OCI-LY1 (cell line): ENCODE measurements around the gene DSG4.

ENCODE experiments used
- H2AFZ ChIP-seq: fragments of 200-600 bp; sonication (generic), shearing (Covaris generic); 2 replicates; pipeline ENCODE4 v1.6.0; 2014; ENCODE audit warnings: antibody characterized with exemption, mild to moderate bottlenecking, low read length
- H3F3A ChIP-seq: fragments of 200-600 bp; sonication (generic), shearing (Covaris generic); 2 replicates; pipeline ENCODE4 v1.6.0; 2014; ENCODE audit warnings: mild to moderate bottlenecking, antibody characterized with exemption, low read length, moderate library complexity; ENCODE audit not compliant: insufficient read depth
- H3K27ac ChIP-seq: fragments of 200-600 bp; sonication (generic); 2 replicates; pipeline ENCODE4 v1.5.1; 2014; ENCODE audit warnings: low read length, mixed run types, mild to moderate bottlenecking, low read depth; ENCODE audit not compliant: poor library complexity, severe bottlenecking
- H3K27me3 ChIP-seq: fragments of 200-600 bp; sonication (generic); 2 replicates; pipeline ENCODE4 v1.6.0; 2014; ENCODE audit warnings: antibody characterized with exemption, mild to moderate bottlenecking, low read length, moderate library complexity; ENCODE audit not compliant: insufficient read depth
- H3K36me3 ChIP-seq: fragments of 200-600 bp; sonication (generic); 2 replicates; pipeline ENCODE4 v1.6.1; 2014; ENCODE audit warnings: mild to moderate bottlenecking, antibody characterized with exemption, low read length, moderate library complexity, mixed read lengths; ENCODE audit not compliant: insufficient read depth
- H3K4me1 ChIP-seq: fragments of 200-600 bp; sonication (generic); 2 replicates; pipeline ENCODE4 v1.5.1; 2014; ENCODE audit warnings: mild to moderate bottlenecking, low read length, moderate library complexity; ENCODE audit not compliant: insufficient read depth, severe bottlenecking
- H3K4me2 ChIP-seq: fragments of 200-600 bp; sonication (generic), shearing (Covaris generic); 2 replicates; pipeline ENCODE4 v1.6.1; 2014; ENCODE audit warnings: low read length
- H3K4me3 ChIP-seq: fragments of 200-600 bp; sonication (generic); 2 replicates; pipeline ENCODE4 v1.5.1; 2014; ENCODE audit warnings: low read length, low read depth, mild to moderate bottlenecking, mixed read lengths; ENCODE audit not compliant: poor library complexity, severe bottlenecking
- H3K79me2 ChIP-seq: fragments of 200-600 bp; shearing (Covaris generic); 2 replicates; pipeline ENCODE4 v1.6.1; 2016; ENCODE audit warnings: mixed run types, low read length, mixed read lengths; ENCODE audit not compliant: insufficient read depth
- H3K9ac ChIP-seq: fragments of 200-600 bp; sonication (generic), shearing (Covaris generic); 2 replicates; pipeline ENCODE4 v1.6.1; 2014; ENCODE audit warnings: mild to moderate bottlenecking, low read length, mixed read lengths
- H3K9me2 ChIP-seq: fragments of 200-600 bp; sonication (generic), shearing (Covaris generic); 2 replicates; pipeline ENCODE4 v1.6.1; 2014; ENCODE audit warnings: low read depth, mild to moderate bottlenecking, low read length, mixed read lengths
- H3K9me3 ChIP-seq: fragments of 200-600 bp; shearing (Covaris generic); 2 replicates; pipeline ENCODE4 v1.6.1; 2014; ENCODE audit warnings: low read length, mixed read lengths
- H4K20me1 ChIP-seq: fragments of 200-600 bp; sonication (generic), shearing (Covaris generic); 2 replicates; pipeline ENCODE4 v1.6.0; 2016; ENCODE audit warnings: mild to moderate bottlenecking, low read length; ENCODE audit not compliant: insufficient read depth
- EZH2 ChIP-seq: fragments of 200-600 bp; sonication (generic), shearing (Covaris generic); IDR thresholded peaks from 2 replicates; pipeline ENCODE4 v1.8.0; 2017; ENCODE audit warnings: borderline replicate concordance, mixed run types, mild to moderate bottlenecking, antibody characterized with exemption, low read length, moderate library complexity, mixed read lengths
- TF ChIP-seq, protein P1 (sequence below): fragments of 200-600 bp; sonication (generic), shearing (Covaris generic); IDR thresholded peaks from 2 replicates; pipeline ENCODE4 v1.5.1; 2017; ENCODE audit warnings: mild to moderate bottlenecking, antibody characterized with exemption, low read length, moderate library complexity, mixed read lengths

The DSG4 gene

DNA sequence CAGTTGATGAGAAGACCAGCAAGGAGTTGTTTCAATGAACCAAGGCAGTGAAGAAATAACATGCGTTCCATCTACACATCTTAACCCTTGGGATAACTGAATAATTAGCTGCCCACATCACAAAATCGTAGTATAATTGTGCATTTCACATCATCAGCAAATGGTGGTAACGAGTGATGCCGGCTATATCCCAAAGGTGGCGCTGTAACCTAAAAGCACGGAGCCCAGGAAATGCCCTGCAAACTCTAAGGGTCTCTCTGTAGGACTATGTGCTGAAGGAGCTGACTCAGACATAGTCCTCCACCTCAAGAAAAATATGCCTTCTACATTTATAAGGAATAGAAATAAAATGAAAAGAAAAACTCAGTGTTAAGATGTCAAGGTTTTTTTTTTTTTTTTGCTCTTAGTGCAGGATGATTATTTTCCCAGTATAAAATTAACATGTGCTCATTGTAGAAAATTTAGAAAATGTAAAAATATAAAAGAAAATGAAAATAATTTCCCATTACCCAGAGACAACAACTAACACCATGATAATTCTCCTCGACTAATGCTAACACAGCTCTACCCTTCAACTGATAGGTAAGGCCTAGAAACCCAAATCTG lies 47.9 kb downstream of the DSG4 start:
- Histone ChIP-seq H4K20me1 (no peaks in the 10 kb centered on the region), H3K79me2 (no peaks in the 10 kb centered on the region), H3K4me3 (no peak overlapping the region), H3K4me1 (no peaks in the 10 kb centered on the region), H3K36me3 (no peaks in the 10 kb centered on the region), H3K4me2 (no peak overlapping the region), H3K9me3 (no peaks in the 10 kb centered on the region), H3K9ac (no peak overlapping the region), H3K27me3 (no peaks in the 10 kb centered on the region), H3F3A (no peaks in the 10 kb centered on the region), H3K9me2 (no peaks in the 10 kb centered on the region), H3K27ac (no peak overlapping the region), H2AFZ (no peak overlapping the region)
- no peak for TF ChIP-seq EZH2
- TF ChIP-seq, protein P1, sequence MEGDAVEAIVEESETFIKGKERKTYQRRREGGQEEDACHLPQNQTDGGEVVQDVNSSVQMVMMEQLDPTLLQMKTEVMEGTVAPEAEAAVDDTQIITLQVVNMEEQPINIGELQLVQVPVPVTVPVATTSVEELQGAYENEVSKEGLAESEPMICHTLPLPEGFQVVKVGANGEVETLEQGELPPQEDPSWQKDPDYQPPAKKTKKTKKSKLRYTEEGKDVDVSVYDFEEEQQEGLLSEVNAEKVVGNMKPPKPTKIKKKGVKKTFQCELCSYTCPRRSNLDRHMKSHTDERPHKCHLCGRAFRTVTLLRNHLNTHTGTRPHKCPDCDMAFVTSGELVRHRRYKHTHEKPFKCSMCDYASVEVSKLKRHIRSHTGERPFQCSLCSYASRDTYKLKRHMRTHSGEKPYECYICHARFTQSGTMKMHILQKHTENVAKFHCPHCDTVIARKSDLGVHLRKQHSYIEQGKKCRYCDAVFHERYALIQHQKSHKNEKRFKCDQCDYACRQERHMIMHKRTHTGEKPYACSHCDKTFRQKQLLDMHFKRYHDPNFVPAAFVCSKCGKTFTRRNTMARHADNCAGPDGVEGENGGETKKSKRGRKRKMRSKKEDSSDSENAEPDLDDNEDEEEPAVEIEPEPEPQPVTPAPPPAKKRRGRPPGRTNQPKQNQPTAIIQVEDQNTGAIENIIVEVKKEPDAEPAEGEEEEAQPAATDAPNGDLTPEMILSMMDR, result peak; percentile 78

DNA sequence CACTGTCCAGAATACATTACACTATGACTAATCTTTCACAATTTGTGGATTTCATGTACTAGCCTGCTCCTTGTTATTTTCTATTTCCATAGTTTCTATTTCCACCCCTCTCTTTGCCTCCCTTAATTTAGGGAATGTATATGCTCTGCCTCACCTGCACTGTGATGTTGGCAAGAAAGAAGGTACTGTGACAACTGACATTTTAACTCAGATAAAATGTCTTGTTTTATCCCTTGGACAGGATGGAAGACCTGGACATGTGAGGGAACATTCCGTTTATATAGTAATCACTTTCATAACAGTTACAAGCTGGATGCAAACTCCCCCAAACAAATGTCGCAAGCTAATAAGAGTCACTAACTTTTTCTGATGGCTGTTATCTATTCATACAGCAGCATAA lies 49.4 kb downstream of the DSG4 start:
- H3K27me3 ChIP-seq, result no peaks in the 10 kb centered on the region
- no peaks in the 10 kb centered on the region for H3K36me3 ChIP-seq
- no peaks in the 10 kb centered on the region for H3K9me2 ChIP-seq
- no peak overlapping the region for H3K27ac ChIP-seq
- no peak overlapping the region for H2AFZ ChIP-seq
- H3K79me2 ChIP-seq, result no peaks in the 10 kb centered on the region
- H3K4me2 ChIP-seq, result no peak overlapping the region
- H3K4me1 ChIP-seq, result no peaks in the 10 kb centered on the region
- H4K20me1 ChIP-seq, result no peaks in the 10 kb centered on the region
- no peaks in the 10 kb centered on the region for H3F3A ChIP-seq
- no peak for TF ChIP-seq EZH2
- no peak overlapping the region for H3K4me3 ChIP-seq
- H3K9ac ChIP-seq, result no peak overlapping the region
- H3K9me3 ChIP-seq, result no peaks in the 10 kb centered on the region

DNA sequence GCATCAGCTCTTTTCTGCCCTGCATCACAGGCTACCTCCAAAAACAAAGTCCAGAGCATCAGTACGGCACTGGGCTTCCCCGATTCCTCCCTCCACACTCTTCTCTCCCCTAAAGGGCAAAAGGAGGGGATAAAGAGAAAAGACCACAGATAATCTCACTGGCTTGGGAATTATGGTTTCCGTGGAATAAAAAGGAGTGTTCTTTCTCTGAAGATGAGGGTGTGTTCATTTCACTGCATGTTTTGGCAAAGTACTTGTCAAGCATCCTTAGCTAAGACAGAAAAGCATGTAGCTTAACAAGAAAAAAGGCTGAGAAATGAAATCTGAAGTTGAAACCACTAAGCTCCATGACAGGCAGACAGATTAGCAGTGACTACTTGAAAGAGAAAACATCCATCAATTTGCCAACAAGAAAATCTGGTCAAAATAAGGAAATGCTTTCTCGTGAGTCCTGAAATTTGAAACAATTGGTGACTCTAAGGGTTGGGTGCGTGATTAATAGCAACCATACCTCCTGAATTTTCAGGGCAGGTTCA lies 50.4 kb downstream of the DSG4 start:
- H3K9ac ChIP-seq, result no peak overlapping the region
- H4K20me1 ChIP-seq, result no peaks in the 10 kb centered on the region
- H3K9me2 ChIP-seq, result no peaks in the 10 kb centered on the region
- no peaks in the 10 kb centered on the region for H3K27me3 ChIP-seq
- H2AFZ ChIP-seq, result no peak overlapping the region
- no peak for TF ChIP-seq EZH2
- TF ChIP-seq, protein P1, result no peak
- H3K27ac ChIP-seq, result no peak overlapping the region
- H3K4me2 ChIP-seq, result no peak overlapping the region
- no peaks in the 10 kb centered on the region for H3K36me3 ChIP-seq
- H3K4me1 ChIP-seq, result no peaks in the 10 kb centered on the region
- no peak overlapping the region for H3K4me3 ChIP-seq
- H3K9me3 ChIP-seq, result no peaks in the 10 kb centered on the region
- H3K79me2 ChIP-seq, result no peaks in the 10 kb centered on the region
- H3F3A ChIP-seq, result no peaks in the 10 kb centered on the region

DNA sequence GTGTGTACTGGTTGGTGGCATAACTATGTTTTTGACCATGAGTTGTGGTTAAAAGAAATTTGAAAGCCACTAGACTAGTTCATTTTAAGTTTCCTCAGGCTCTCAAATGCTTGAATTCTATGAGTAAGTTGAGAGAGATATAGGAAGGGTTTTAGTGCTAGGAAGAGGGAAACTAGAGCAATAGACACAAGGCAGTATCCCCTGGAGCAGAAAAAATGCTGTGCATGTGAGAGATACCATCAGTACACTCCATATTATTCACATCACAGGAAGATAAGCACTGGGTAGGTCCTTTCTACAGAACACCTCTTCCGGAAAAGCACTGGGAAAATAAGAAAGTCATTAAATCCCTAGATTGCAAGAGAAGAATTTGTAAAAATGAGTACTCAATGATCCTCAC lies 51.6 kb downstream of the DSG4 start:
- Histone ChIP-seq H3K9ac (no peak overlapping the region), H3K36me3 (no peaks in the 10 kb centered on the region), H4K20me1 (no peaks in the 10 kb centered on the region), H2AFZ (no peak overlapping the region), H3K27me3 (no peaks in the 10 kb centered on the region), H3K4me3 (no peak overlapping the region), H3K9me3 (no peaks in the 10 kb centered on the region), H3F3A (no peaks in the 10 kb centered on the region), H3K4me1 (no peaks in the 10 kb centered on the region), H3K27ac (no peak overlapping the region), H3K9me2 (no peaks in the 10 kb centered on the region), H3K4me2 (no peak overlapping the region), H3K79me2 (no peaks in the 10 kb centered on the region)
- TF ChIP-seq EZH2, result no peak
- TF ChIP-seq, protein P1, result no peak
